Thyroid gland (tissue), 4 donors: ENCODE results near the gene PHF14.

ENCODE experiments used
- CTCF ChIP-seq, 6 experiments: fragments of 200-600 bp in 3 of 6; fragments of 450-650 bp in 3 of 6; sonication (generic) in 3 of 6; IDR thresholded peaks; one replicate each; pipeline ENCODE4 v1.5.1; 2016 to 2019; ENCODE audit warnings: antibody characterized with exemption in 6 of 6, mild to moderate bottlenecking in 2 of 6, inconsistent platforms in 1 of 6, moderate library complexity in 1 of 6
- POLR2A ChIP-seq, 2 donors: fragments of 450-650 bp; IDR thresholded peaks; one replicate each; pipeline ENCODE4 v1.6.1; 2017; ENCODE audit warnings: antibody characterized with exemption in 2 of 2, mild to moderate bottlenecking in 2 of 2, moderate library complexity in 1 of 2

- TF ChIP-seq CTCF (IDR thresholded peaks at IDR 0.05), result no peak
- TF ChIP-seq POLR2A (IDR thresholded peaks at IDR 0.05), result no peak
Measured at GRCh38 chr7:11191081-11191480, 217.4 kb downstream of the PHF14 start.
